ENCODE data around the gene KCNK13.

- TF ChIP-seq, protein P1, sequence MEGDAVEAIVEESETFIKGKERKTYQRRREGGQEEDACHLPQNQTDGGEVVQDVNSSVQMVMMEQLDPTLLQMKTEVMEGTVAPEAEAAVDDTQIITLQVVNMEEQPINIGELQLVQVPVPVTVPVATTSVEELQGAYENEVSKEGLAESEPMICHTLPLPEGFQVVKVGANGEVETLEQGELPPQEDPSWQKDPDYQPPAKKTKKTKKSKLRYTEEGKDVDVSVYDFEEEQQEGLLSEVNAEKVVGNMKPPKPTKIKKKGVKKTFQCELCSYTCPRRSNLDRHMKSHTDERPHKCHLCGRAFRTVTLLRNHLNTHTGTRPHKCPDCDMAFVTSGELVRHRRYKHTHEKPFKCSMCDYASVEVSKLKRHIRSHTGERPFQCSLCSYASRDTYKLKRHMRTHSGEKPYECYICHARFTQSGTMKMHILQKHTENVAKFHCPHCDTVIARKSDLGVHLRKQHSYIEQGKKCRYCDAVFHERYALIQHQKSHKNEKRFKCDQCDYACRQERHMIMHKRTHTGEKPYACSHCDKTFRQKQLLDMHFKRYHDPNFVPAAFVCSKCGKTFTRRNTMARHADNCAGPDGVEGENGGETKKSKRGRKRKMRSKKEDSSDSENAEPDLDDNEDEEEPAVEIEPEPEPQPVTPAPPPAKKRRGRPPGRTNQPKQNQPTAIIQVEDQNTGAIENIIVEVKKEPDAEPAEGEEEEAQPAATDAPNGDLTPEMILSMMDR (IDR thresholded peaks at IDR 0.05), result no peak
- TF ChIP-seq REST (IDR thresholded peaks at IDR 0.05; ENCODE audit: insufficient read depth in 1 of 2, low read depth in 2 of 2, low read length in 1 of 2), result no peak
Measured at GRCh38 chr14:90188588-90188987, 126.8 kb downstream of the KCNK13 start.

Data from Panc1 (cell line).